Measurements from ENCODE around the gene GPR63.

The GPR63 gene

GRCh38 chr6:96803106-96803481 lies 34.2 kb downstream of the GPR63 start:
- peaks cover 21% of the 10 kb centered on the region for H3K4me1 ChIP-seq (ENCODE audit: low read length)
- H4K20me1 ChIP-seq (ENCODE audit: insufficient read depth, low read length), result no peaks in the 10 kb centered on the region
- H3K27me3 ChIP-seq (replicated peaks; ENCODE audit: insufficient read depth, low read length), result no peaks in the 10 kb centered on the region
- peak overlapping the region; percentile 62 for H3K4me3 ChIP-seq (ENCODE audit: low read length)
- H3K9me2 ChIP-seq (replicated peaks; ENCODE audit: insufficient read depth, low read length), result no peaks in the 10 kb centered on the region
- no peak for DNase-seq
- 0 out of 2 replicates have a peak, but pooled peaks cover 4% of the 10 kb centered on the region for H3K36me3 ChIP-seq (replicated peaks; ENCODE audit: insufficient read depth, low read length)
- H3K79me2 ChIP-seq (ENCODE audit: low read length), result peaks cover 16% of the 10 kb centered on the region
- peaks cover 11% of the 10 kb centered on the region for H3F3A ChIP-seq (ENCODE audit: insufficient read depth, low read length)
- peak overlapping the region; percentile 84 for H3K27ac ChIP-seq (ENCODE audit: low read length)
- peak overlapping the region; percentile 64 for H3K9ac ChIP-seq (ENCODE audit: low read length)
- no peaks in the 10 kb centered on the region for H3K9me3 ChIP-seq (replicated peaks; ENCODE audit: insufficient read depth, low read length)
- TF ChIP-seq EZH2phosphoT487 (IDR thresholded peaks at IDR 0.05; ENCODE audit: low read length) (no peak), CTCF (IDR thresholded peaks at IDR 0.05; ENCODE audit: low read length) (no peak)
- peak overlapping the region; percentile 86 for H3K4me2 ChIP-seq (ENCODE audit: low read depth, low read length)
- H2AFZ ChIP-seq (ENCODE audit: low read length), result peak overlapping the region; percentile 29; the same call in 1 of the 2 replicates

GRCh38 chr6:96795481-96795880 lies 41.8 kb downstream of the GPR63 start:
- peak overlapping the region; percentile 41 for H2AFZ ChIP-seq (ENCODE audit: low read length)
- H3K36me3 ChIP-seq (replicated peaks; ENCODE audit: insufficient read depth, low read length), result 0 out of 2 replicates have a peak, but pooled peaks cover 4% of the 10 kb centered on the region
- no peaks in the 10 kb centered on the region for H3K9me2 ChIP-seq (replicated peaks; ENCODE audit: insufficient read depth, low read length)
- no peaks in the 10 kb centered on the region for H3K79me2 ChIP-seq (ENCODE audit: low read length)
- H3K27me3 ChIP-seq (replicated peaks; ENCODE audit: insufficient read depth, low read length), result no peaks in the 10 kb centered on the region
- peak overlapping the region; percentile 78; the same call in 1 of the 2 replicates for H3K27ac ChIP-seq (ENCODE audit: low read length)
- H3K9ac ChIP-seq (ENCODE audit: low read length), result peak overlapping the region; percentile 55
- H3K4me3 ChIP-seq (ENCODE audit: low read length), result peak overlapping the region; percentile 21
- peaks cover 20% of the 10 kb centered on the region for H3K4me1 ChIP-seq (ENCODE audit: low read length)
- TF ChIP-seq CTCF (IDR thresholded peaks at IDR 0.05; ENCODE audit: low read length), result no peak
- TF ChIP-seq EZH2phosphoT487 (IDR thresholded peaks at IDR 0.05; ENCODE audit: low read length), result no peak
- TF ChIP-seq EZH2 (optimal IDR thresholded peaks at IDR 0.05; ENCODE audit: low read depth, low read length), result no peak
- H3K4me2 ChIP-seq (ENCODE audit: low read depth, low read length), result peak overlapping the region; percentile 55
- peaks cover 10% of the 10 kb centered on the region for H3F3A ChIP-seq (ENCODE audit: insufficient read depth, low read length)
- H3K9me3 ChIP-seq (replicated peaks; ENCODE audit: insufficient read depth, low read length), result no peaks in the 10 kb centered on the region
- H4K20me1 ChIP-seq (ENCODE audit: insufficient read depth, low read length), result no peaks in the 10 kb centered on the region
- peak; percentile 61 for DNase-seq

- Histone ChIP-seq H3K9ac (ENCODE audit: low read length) (peak overlapping the region; percentile 55), H3F3A (ENCODE audit: insufficient read depth, low read length) (peaks cover 10% of the 10 kb centered on the region), H3K27ac (ENCODE audit: low read length) (peak overlapping the region; percentile 78; the same call in 1 of the 2 replicates), H3K4me3 (ENCODE audit: low read length) (peak overlapping the region; percentile 21), H4K20me1 (ENCODE audit: insufficient read depth, low read length) (no peaks in the 10 kb centered on the region), H2AFZ (ENCODE audit: low read length) (peak overlapping the region; percentile 41), H3K27me3 (replicated peaks; ENCODE audit: insufficient read depth, low read length) (no peaks in the 10 kb centered on the region), H3K79me2 (ENCODE audit: low read length) (no peaks in the 10 kb centered on the region), H3K4me1 (ENCODE audit: low read length) (peaks cover 20% of the 10 kb centered on the region), H3K9me2 (replicated peaks; ENCODE audit: insufficient read depth, low read length) (no peaks in the 10 kb centered on the region), H3K36me3 (replicated peaks; ENCODE audit: insufficient read depth, low read length) (0 out of 2 replicates have a peak, but pooled peaks cover 4% of the 10 kb centered on the region), H3K4me2 (ENCODE audit: low read depth, low read length) (peak overlapping the region; percentile 55), H3K9me3 (replicated peaks; ENCODE audit: insufficient read depth, low read length) (no peaks in the 10 kb centered on the region)
- DNase-seq, result no peak
- TF ChIP-seq EZH2 (optimal IDR thresholded peaks at IDR 0.05; ENCODE audit: low read depth, low read length) (no peak), CTCF (IDR thresholded peaks at IDR 0.05; ENCODE audit: low read length) (no peak), EZH2phosphoT487 (IDR thresholded peaks at IDR 0.05; ENCODE audit: low read length) (no peak)
Observed at GRCh38 chr6:96794980-96795379, 42.3 kb downstream of the GPR63 start.
